CD4-positive, alpha-beta T cell treated with Interleukin-6 at 100 ng/mL for 8 hours (primary cell): ENCODE data around the gene FBXL3.
"Not testable (repeated sequence)": the region's sequence is repeated elsewhere in the genome, so short reads cannot be mapped to it uniquely, and the experiment has no call there.

Source experiments
- DNase-seq: peaks from one replicate; pipeline ENCODE4 v3.0.0-alpha.2; 2020; ENCODE audit warnings: mixed read lengths, low spot score

Gene FBXL3

DNA sequence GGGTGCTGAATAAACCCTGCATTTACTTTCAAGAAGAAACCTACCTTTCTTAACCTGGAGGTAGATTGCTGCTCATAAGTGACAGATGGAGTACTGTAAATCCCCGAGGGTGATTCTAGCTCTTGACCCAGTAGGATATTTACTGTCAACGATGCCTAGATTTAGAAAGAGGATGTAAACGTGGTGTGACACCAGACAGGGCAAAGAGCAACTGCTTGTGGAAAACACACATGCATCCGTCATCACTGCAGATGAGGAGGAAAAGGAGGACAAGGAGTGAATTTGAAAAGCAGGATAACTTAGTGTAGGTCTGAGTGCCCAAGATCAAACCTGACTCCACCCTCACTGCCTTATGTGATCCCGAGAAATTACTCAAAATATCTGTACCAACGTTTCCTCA is 44.9 kb downstream of the FBXL3 start:
- DNase-seq, result no peak

GRCh38 chr13:76980075-76980718 is 46.8 kb downstream of the FBXL3 start:
- peak; percentile 78 for DNase-seq

GRCh38 chr13:76976929-76977328 is 50.0 kb downstream of the FBXL3 start:
- no peak for DNase-seq

GRCh38 chr13:76976490-76976889 is 50.5 kb downstream of the FBXL3 start:
- DNase-seq, result peak; percentile 11

DNA sequence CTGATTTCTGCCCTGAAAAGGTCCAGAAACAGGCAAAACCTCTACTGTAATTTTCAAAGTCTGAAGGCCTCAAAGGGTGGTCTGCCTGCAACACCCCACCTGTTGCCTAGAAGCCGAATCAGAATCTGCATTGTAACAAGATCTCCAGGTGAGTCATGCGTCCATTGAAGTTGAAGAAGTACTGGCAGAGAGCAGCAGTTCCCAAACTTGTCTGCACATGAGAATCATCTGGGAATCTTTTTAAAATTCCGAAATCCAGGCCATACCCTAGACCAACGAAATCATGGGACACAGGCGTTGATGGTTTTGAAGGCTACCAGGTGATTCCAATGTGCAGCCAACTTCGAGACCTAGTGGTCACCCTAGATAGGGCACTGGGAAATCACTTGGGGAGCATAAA is 51.1 kb downstream of the FBXL3 start:
- no peak for DNase-seq

GRCh38 chr13:76974618-76974975 is 52.4 kb downstream of the FBXL3 start:
- no peak for DNase-seq

DNA sequence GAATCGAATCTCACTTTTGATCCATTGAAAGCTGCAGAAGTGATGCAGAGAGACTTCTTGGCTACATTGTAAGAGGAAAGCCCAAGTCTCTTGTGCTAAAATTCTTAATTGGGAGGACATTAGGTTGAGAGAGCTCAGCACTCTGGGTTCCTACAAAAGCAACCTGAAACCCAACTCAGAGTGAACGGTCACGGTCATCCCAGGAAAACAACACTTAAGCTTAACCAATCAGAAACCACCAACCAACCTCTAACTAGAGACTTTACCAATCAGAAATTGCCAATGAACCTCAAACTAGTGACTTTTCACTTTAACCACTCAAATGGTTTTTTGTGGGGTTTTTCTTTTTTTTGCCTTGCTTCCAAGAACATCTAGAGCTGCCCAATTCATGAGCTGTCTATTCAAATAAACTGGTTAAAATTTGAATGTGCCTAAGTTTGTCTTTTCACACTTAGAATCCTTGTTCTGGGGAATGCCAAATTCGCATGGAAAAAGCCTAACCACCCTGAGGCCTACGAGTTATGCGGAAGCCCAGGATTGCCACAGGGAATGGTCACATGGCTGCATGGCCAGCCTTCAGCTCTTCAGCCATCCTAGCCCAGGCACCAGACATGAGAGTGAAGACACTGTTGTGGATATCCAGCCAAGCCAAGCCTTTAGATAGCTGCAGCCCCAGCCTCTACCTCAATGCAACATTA is 52.9 kb downstream of the FBXL3 start:
- no peak for DNase-seq

DNA sequence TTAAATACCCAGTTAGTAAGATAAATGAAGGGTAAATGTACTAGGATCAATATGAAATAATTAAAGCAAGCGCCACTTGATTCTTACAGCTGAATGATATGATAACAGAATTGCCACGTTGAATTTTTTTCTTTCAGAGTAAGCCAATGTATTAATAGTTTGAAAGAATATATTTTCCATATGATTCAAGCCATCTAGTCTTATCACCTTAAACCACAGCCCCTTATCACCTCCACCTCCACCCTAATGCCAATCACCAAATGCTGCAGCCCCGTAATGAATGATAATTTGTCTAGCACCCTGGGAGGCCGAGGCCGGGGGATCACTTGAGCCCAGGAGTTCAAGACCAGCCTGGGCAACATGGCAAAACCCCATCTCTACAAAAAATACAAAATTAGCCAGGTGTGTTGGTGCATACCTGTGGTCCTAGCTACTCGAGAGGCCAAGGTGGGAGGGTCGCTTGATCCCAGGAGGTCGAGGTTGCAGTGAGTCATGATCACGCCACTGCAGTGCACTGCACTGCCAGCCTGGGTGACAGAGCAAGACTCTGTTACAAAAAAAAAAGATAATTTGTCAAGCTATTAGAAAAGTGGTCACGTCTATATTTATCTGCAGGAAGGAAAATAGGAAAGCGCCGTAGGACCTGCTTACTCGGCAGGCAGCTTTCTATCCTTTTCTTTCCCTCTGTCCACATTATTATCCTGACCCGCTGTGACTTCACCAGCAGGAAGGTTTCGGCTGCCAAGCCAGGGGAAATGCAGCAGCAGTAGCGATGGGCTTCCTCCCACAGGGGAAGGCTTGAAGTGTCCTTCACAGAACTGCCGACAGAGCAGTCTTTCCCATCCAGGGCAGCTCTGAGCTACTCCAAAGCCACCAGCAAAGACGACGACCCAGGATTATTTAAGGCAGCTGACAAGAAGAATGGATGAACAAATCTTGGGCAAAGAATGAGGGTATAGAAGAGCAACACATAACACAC is 54.8 kb downstream of the FBXL3 start:
- no peak for DNase-seq

DNA sequence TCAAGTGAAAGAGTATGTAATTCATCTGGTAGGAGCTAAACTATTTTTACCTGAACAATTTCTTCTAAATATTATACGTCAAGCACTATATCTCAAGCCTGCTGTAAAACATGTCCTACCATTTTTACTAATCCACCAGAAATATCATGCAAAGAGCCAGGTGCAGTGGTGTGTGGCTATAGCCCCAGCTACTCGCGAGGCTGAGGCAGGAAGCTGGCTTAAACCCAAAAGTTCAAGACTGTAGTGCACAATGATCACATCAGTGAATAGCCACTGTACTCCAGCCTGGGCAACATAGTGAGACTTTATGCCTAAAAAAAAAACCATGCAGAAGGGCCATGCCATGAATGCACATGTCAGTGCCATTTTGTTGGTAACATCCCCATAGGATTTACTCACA is 55.7 kb downstream of the FBXL3 start:
- no peak for DNase-seq

DNA sequence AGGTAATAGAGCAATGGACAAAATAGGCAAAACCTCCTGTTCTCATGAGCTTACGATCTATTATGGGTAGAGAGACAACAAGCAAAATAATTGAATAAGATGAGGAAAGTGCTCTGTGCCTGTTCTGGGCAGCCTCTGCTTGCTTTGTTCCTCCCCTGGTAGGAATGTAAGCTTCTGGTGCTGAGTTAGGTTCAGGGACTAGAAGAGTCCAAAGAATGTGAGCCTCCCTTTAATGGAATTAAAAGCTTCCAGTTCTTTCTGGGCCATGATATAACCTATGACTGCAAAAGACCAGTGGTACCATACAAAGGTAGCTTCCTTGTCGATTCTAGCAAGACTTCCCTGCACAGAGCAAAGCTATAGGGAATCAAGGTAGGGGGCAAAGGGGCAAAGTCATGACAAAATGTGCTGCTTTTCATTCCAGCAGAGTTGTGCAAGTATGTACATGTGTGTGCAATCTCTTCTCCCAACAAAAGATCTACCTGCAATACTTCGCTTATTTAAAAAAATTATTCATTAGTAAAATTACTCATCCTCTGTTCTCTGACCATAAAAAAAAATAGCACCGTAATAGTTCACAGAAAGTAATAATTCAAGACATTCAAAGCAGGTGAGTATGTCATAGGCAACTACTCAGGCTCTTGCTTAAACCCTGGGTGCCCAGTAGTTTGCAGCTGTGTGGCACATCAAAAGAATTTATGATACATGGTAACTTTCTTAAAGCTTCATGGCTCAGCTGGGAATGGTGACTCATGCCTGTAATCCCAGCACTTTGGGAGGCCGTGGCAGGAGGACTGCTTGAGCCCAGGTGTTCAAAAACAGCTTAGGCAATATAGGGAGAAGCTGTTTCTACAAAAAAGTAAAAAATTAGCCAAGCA is 57.2 kb downstream of the FBXL3 start:
- no peak for DNase-seq

- DNase-seq, result no peak
Observed at GRCh38 chr13:76968041-76968440, 58.9 kb downstream of the FBXL3 start.

DNA sequence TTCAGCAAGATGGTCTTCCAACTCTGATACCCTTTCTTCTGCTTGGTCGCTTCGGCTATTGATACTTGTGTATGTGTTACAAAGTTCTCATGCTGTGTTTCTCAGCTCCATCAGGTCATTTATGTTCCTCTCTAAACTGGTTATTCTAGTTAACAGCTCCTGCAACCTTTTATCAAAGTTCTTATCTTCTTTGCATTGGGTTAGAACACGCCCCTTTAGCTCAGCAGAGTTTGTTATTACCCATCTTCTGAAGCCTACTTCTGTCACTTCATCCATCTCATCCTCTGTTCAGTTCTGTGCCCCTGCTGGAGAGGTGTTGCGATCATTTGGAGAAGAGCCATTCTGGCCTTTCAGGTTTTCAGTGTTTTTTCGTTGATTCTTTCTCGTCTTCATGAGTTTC is 59.9 kb downstream of the FBXL3 start:
- DNase-seq, result no peak

DNA sequence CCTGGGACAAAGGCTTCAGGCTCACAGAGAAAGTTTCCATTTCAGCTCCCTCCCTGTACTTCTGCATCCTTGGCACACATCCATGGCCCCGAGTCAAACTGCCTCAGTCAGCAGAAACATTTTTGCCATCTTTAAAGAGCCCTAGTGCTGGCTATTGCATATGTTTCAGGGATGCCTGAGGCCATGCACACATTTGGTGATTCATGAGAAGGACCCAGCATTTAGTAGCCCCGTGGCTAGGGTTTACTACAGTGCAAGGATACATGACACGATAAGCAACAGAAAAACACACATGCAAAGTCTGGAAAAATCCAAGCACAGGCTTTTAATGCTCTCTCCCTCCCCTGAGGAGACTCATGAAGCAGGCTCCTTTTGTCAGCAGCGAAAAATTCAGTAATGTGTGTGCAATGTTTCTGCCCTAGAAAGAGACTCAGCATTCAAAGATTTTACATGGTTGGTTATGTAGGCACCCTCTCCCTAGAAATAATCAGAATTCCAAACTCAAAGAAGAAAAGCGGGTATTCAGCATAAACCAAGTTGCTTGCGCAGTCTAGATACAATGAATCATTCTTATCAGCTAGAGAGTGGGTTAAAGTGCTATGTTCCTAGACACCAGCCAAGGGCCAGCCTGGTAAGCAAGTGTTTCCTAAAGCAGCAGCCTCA is 61.1 kb downstream of the FBXL3 start:
- DNase-seq, result no peak

GRCh38 chr13:76959734-76960133 is 67.2 kb downstream of the FBXL3 start:
- not testable (repeated sequence) for DNase-seq

DNA sequence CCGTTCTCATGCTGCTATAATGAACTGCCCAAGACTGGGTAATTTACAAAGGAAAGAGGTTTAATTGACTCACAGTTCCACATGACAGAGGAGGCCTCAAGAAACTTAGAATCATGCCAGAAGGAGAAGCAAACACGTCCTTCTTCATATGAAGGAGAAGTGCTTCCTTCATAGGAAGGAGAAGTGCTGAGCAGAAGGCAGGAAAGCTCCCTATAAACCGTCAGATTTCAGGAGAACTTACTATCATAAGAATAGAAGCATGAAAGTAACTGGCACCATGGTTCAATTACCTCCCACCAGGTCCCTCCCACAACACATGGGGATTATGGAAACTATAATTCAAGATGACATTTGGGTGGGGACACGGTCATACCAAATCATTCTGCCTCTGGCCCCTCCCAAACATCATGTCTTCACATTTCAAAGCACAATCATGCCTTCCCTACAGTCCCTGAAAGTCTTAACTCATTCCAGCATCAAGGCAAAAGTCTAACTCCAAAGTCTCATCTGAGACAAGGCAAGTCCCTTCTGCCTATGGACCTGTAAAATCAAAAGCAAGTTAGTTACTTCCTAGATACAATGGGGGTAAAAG is 68.0 kb downstream of the FBXL3 start:
- DNase-seq, result no peak

- DNase-seq, result no peak
Observed at GRCh38 chr13:76955661-76956060, 71.3 kb downstream of the FBXL3 start.
